Stomach (tissue), 4 donors: Measurements from ENCODE around the gene AAMDC.
"Not testable (repeated sequence)": the region's sequence is repeated elsewhere in the genome, so short reads cannot be mapped to it uniquely, and the experiment has no call there.

ENCODE experiments used
- POLR2A ChIP-seq, 4 donors: fragments of 450-650 bp; IDR thresholded peaks; one replicate each; pipeline ENCODE4 v1.6.1; 2016; ENCODE audit warnings: antibody characterized with exemption in 4 of 4, control low read depth in 2 of 4, mild to moderate bottlenecking in 1 of 4, moderate library complexity in 1 of 4
- POLR2AphosphoS5 ChIP-seq, 3 donors: sonication (generic); formaldehyde crosslinking; IDR thresholded peaks; one replicate each; pipeline ENCODE4 v1.6.1; 2016; ENCODE audit warnings: antibody characterized with exemption in 3 of 3
- TF ChIP-seq, protein P1 (sequence below), 7 experiments: fragments of 450-650 bp in 4 of 7; fragments of 200-600 bp in 3 of 7; sonication (generic) in 3 of 7; IDR thresholded peaks; one replicate each; pipeline ENCODE4 v1.5.1; 2016 to 2019; ENCODE audit warnings: antibody characterized with exemption in 7 of 7, control low read depth in 2 of 7, mild to moderate bottlenecking in 1 of 7

DNA sequence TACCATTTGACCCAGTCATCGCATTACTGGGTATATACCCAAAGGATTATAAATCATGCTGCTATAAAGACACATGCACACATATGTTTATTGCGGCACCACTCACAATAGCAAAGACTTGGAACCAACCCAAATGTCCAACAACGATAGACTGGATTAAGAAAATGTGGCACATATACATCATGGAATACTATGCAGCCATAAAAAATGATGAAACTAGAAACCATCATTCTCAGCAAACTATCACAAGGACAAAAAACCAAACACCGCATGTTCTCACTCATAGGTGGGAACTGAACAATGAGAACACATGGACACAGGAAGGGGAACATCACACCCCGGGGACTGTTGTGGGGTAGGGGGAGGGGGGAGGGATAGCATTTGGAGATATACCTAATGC, 68.1 kb downstream of the AAMDC start:
- TF ChIP-seq, protein P1, sequence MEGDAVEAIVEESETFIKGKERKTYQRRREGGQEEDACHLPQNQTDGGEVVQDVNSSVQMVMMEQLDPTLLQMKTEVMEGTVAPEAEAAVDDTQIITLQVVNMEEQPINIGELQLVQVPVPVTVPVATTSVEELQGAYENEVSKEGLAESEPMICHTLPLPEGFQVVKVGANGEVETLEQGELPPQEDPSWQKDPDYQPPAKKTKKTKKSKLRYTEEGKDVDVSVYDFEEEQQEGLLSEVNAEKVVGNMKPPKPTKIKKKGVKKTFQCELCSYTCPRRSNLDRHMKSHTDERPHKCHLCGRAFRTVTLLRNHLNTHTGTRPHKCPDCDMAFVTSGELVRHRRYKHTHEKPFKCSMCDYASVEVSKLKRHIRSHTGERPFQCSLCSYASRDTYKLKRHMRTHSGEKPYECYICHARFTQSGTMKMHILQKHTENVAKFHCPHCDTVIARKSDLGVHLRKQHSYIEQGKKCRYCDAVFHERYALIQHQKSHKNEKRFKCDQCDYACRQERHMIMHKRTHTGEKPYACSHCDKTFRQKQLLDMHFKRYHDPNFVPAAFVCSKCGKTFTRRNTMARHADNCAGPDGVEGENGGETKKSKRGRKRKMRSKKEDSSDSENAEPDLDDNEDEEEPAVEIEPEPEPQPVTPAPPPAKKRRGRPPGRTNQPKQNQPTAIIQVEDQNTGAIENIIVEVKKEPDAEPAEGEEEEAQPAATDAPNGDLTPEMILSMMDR (IDR thresholded peaks at IDR 0.05) = not testable (repeated sequence)
- not testable (repeated sequence) for TF ChIP-seq POLR2A, POLR2AphosphoS5 (IDR thresholded peaks at IDR 0.05)
